Lung (tissue), 12 donors: ENCODE measurements around the gene MC1R. TPM values are rescaled to one million over a fixed set of nuclear protein-coding genes. Genes with fewer than 3 reads are reported as not detected.

ENCODE experiments used
- ATAC-seq: fragments of 200-7000 bp; cut with Tn5 transposase; one replicate; pipeline ENCODE4 v1.9.1; 2020; ENCODE audit warnings: moderate number of reproducible peaks; ENCODE audit not compliant: insufficient read depth, low FRiP score
- DNase-seq, 3 donors: peaks; one replicate each; pipeline ENCODE4 v3.0.0-alpha.2; 2013 to 2017
- H3K27ac ChIP-seq, 2 donors: one replicate each; pipeline ENCODE4 v1.5.1; 2013; ENCODE audit warnings: mild to moderate bottlenecking in 2 of 2, moderate library complexity in 2 of 2, control low read depth in 1 of 2, inconsistent platforms in 1 of 2, low read depth in 1 of 2, low read length in 1 of 2
- H3K27me3 ChIP-seq, 3 donors: one replicate each; pipeline ENCODE4 v1.5.1; 2013; ENCODE audit warnings: low read length in 2 of 3; ENCODE audit not compliant: control insufficient read depth in 3 of 3, insufficient read depth in 3 of 3
- H3K36me3 ChIP-seq, 4 donors: one replicate each; pipeline ENCODE4 v1.5.1; 2013; ENCODE audit warnings: low read length in 4 of 4, mild to moderate bottlenecking in 1 of 4, moderate library complexity in 1 of 4; ENCODE audit not compliant: control insufficient read depth in 4 of 4, insufficient read depth in 4 of 4
- H3K4me1 ChIP-seq, 5 donors: one replicate each; pipeline ENCODE4 v1.5.1; 2013; ENCODE audit warnings: low read length in 5 of 5, mild to moderate bottlenecking in 2 of 5, moderate library complexity in 1 of 5; ENCODE audit not compliant: control insufficient read depth in 5 of 5, insufficient read depth in 5 of 5
- H3K4me3 ChIP-seq: one replicate; pipeline ENCODE4 v1.5.1; 2013; ENCODE audit warnings: mild to moderate bottlenecking, control low read depth, moderate library complexity
- H3K9ac ChIP-seq, 2 donors: one replicate each; pipeline ENCODE4 v1.5.1; 2013; ENCODE audit warnings: low read length in 2 of 2, control low read depth in 1 of 2; ENCODE audit not compliant: insufficient read depth in 1 of 2
- H3K9me3 ChIP-seq, 4 donors: one replicate each; pipeline ENCODE4 v1.5.1; 2013; ENCODE audit warnings: low read length in 3 of 4, mild to moderate bottlenecking in 1 of 4, moderate library complexity in 1 of 4; ENCODE audit not compliant: control insufficient read depth in 4 of 4, insufficient read depth in 3 of 4
- CTCF ChIP-seq: IDR thresholded peaks from 2 replicates; pipeline ENCODE4 v1.5.1; 2012; ENCODE audit warnings: mild to moderate bottlenecking; ENCODE audit errors: control extremely low read depth, extremely low read depth
- WGBS, 2 donors: extraction: QIAGEN DNeasy Blood & Tissue Kit; methylation state at CpG; one replicate each; pipeline ENCODE4 v1.1.7; 2013; 5-methylcytosine and 5-hydroxymethylcytosine counted together
- polyA plus RNA-seq, 2 donors: library from polyadenylated mRNA; stranded (reverse); fragments of 200-250 nt; gene quantifications; one replicate each; pipeline ENCODE4 v1.2.1, GENCODE V29; 2013
- total RNA-seq, 2 donors: library from RNA; depleted of rRNA in 1 of 2; stranded (reverse); fragments of >200 nt in 1 of 2; gene quantifications; one replicate each; pipeline ENCODE4 v1.2.1, GENCODE V29; 2014 to 2021
- donor health status: control.
- donor health status: control.
- donor health status: Bipolar disorder and iron deficiency.
- donor health status: healthy.
- donor health status: DM: yes; HTN: yes; CAD: no.

MC1R gene
- total and polyA plus RNA-seq, 4 donors, result 2.9 to 7.1 (median 3.5) TPM

- Histone ChIP-seq H3K9me3 (no peaks in the 10 kb centered on the region), H3K4me1 (peaks cover 0 to 11% (median 0%) of the 10 kb centered on the region in 5 donors), H3K36me3 (no peaks in the 10 kb centered on the region), H3K4me3 (no peak overlapping the region), H3K27me3 (peaks cover 0 to 3% (median 2%) of the 10 kb centered on the region in 3 donors), H3K9ac (no peak overlapping the region), H3K27ac (no peak overlapping the region)
- TF ChIP-seq CTCF, result no peak
- 57 to 66% methylated on average over 5 of the region's 5 CpGs for WGBS, 2 donors
- DNase-seq (no peak), ATAC-seq (no peak)
These were observed 26.1 kb downstream of the MC1R start for GRCh38 chr16:89944773-89945172.

GRCh38 chr16:89945654-89946053 lies 27.0 kb downstream of the MC1R start:
- H3K36me3 ChIP-seq, result no peaks in the 10 kb centered on the region
- peak; percentile 33 to 68 (median 50) for DNase-seq
- no peak overlapping the region for H3K9ac ChIP-seq
- H3K27me3 ChIP-seq, result peaks cover 0 to 3% (median 2%) of the 10 kb centered on the region in 3 donors
- H3K4me3 ChIP-seq, result no peak overlapping the region
- H3K4me1 ChIP-seq, result peaks cover 0 to 13% (median 0%) of the 10 kb centered on the region in 5 donors
- TF ChIP-seq CTCF, result no peak
- no peak overlapping the region for H3K27ac ChIP-seq
- no peaks in the 10 kb centered on the region for H3K9me3 ChIP-seq
- 62 to 71% methylated on average over 7 of the region's 7 CpGs for WGBS, 2 donors
- no peak for ATAC-seq

- Histone ChIP-seq H3K36me3 (no peaks in the 10 kb centered on the region), H3K4me1 (peaks cover 0 to 13% (median 0%) of the 10 kb centered on the region in 5 donors), H3K9me3 (no peaks in the 10 kb centered on the region), H3K4me3 (no peak overlapping the region), H3K27me3 (peaks cover 0 to 3% (median 2%) of the 10 kb centered on the region in 3 donors), H3K9ac (no peak overlapping the region), H3K27ac (no peak overlapping the region)
- DNase-seq, result no peak
- 75 to 91% methylated on average over 5 of the region's 5 CpGs for WGBS, 2 donors
- ATAC-seq, result no peak
- TF ChIP-seq CTCF, result no peak
These were observed 27.9 kb downstream of the MC1R start for GRCh38 chr16:89946515-89946914.
